Astrocyte (in vitro differentiated cells and primary cell): ENCODE results near the gene SCGB1C2. TPM values are rescaled to one million over a fixed set of nuclear protein-coding genes. Genes with fewer than 3 reads are reported as not detected.

ENCODE experiments used
- DNase-seq: peaks from one replicate; pipeline ENCODE4 v3.0.0-alpha.2; 2010; ENCODE audit warnings: low read depth
- FAIRE-seq: peaks from 2 replicates; lab custom pipeline; 2011; peaks lifted over from hg19 to GRCh38; lab: Jason Lieb, UNC
- H2AFZ ChIP-seq: 2 replicates; pipeline ENCODE4 v1.6.0; 2012; ENCODE audit warnings: low read depth, low read length, inconsistent platforms
- H3K27ac ChIP-seq: 2 replicates; pipeline ENCODE4 v1.5.1; 2011; ENCODE audit warnings: low read depth, low read length, inconsistent platforms
- H3K27me3 ChIP-seq: 2 replicates; pipeline ENCODE4 v1.6.0; 2011; ENCODE audit warnings: low read length, inconsistent platforms; ENCODE audit not compliant: insufficient read depth
- H3K36me3 ChIP-seq: 2 replicates; pipeline ENCODE4 v1.5.1; 2011; ENCODE audit warnings: low read length, inconsistent platforms; ENCODE audit not compliant: insufficient read depth
- H3K4me1 ChIP-seq: 2 replicates; pipeline ENCODE4 v1.5.1; 2011; ENCODE audit warnings: low read length, inconsistent platforms; ENCODE audit not compliant: insufficient read depth
- H3K4me2 ChIP-seq: 2 replicates; pipeline ENCODE4 v1.6.0; 2012; ENCODE audit warnings: low read length, inconsistent platforms
- H3K4me3 ChIP-seq: 2 replicates; pipeline ENCODE4 v1.5.1; 2011; ENCODE audit warnings: low read depth, mild to moderate bottlenecking, low read length, inconsistent platforms; ENCODE audit not compliant: insufficient read depth
- H3K79me2 ChIP-seq: 2 replicates; pipeline ENCODE4 v1.6.0; 2012; ENCODE audit warnings: mild to moderate bottlenecking, low read length, inconsistent platforms; ENCODE audit not compliant: insufficient read depth
- H3K9ac ChIP-seq: 2 replicates; pipeline ENCODE4 v1.6.0; 2012; ENCODE audit warnings: mild to moderate bottlenecking, low read length, inconsistent platforms
- H3K9me3 ChIP-seq: 2 replicates; pipeline ENCODE4 v1.5.1; 2012; ENCODE audit warnings: low read depth, mild to moderate bottlenecking, low read length, inconsistent platforms; ENCODE audit not compliant: insufficient read depth
- H4K20me1 ChIP-seq: 2 replicates; pipeline ENCODE4 v1.6.0; 2012; ENCODE audit warnings: low read length, inconsistent platforms; ENCODE audit not compliant: insufficient read depth
- H3K27ac Mint-ChIP-seq: one replicate; pipeline ENCODE4 v1.8.0; 2021; ENCODE audit warnings: mild to moderate bottlenecking, mixed read lengths; ENCODE audit not compliant: unreplicated experiment
- H3K27me3 Mint-ChIP-seq: one replicate; pipeline ENCODE4 v1.8.0; 2021; ENCODE audit warnings: low read depth, mixed read lengths; ENCODE audit not compliant: unreplicated experiment
- H3K36me3 Mint-ChIP-seq: one replicate; pipeline ENCODE4 v1.8.0; 2021; ENCODE audit warnings: low read depth, mixed read lengths; ENCODE audit not compliant: unreplicated experiment
- H3K4me1 Mint-ChIP-seq: one replicate; pipeline ENCODE4 v1.8.0; 2021; ENCODE audit warnings: low read depth, mixed read lengths; ENCODE audit not compliant: unreplicated experiment
- H3K4me3 Mint-ChIP-seq: one replicate; pipeline ENCODE4 v1.8.0; 2021; ENCODE audit warnings: mild to moderate bottlenecking, moderate library complexity, mixed read lengths; ENCODE audit not compliant: unreplicated experiment
- H3K9me3 Mint-ChIP-seq: one replicate; pipeline ENCODE4 v1.8.0; 2021; ENCODE audit warnings: mild to moderate bottlenecking, mixed read lengths; ENCODE audit not compliant: unreplicated experiment
- CTCF ChIP-seq: IDR thresholded peaks from 2 replicates; pipeline ENCODE4 v1.5.1; 2011; ENCODE audit warnings: low read depth, mild to moderate bottlenecking, inconsistent platforms, low read length, moderate library complexity; ENCODE audit not compliant: insufficient read depth
- EZH2 ChIP-seq: IDR thresholded peaks from 2 replicates; pipeline ENCODE4 v1.6.1; 2012; ENCODE audit warnings: mild to moderate bottlenecking, low read length, inconsistent platforms; ENCODE audit not compliant: insufficient read depth
- total RNA-seq: library from RNA; stranded (reverse); gene quantifications from 2 replicates; pipeline ENCODE4 v1.2.1, GENCODE V29; 2021

SCGB1C2 gene
- total RNA-seq, 1 donor from 2014 or later, result not detected

GRCh38 chr17:162689-163088 is 25.3 kb downstream of the SCGB1C2 start:
- Mint-ChIP-seq H3K4me1 (no peaks in the 10 kb centered on the region), H3K9me3 (no peaks in the 10 kb centered on the region)

DNA sequence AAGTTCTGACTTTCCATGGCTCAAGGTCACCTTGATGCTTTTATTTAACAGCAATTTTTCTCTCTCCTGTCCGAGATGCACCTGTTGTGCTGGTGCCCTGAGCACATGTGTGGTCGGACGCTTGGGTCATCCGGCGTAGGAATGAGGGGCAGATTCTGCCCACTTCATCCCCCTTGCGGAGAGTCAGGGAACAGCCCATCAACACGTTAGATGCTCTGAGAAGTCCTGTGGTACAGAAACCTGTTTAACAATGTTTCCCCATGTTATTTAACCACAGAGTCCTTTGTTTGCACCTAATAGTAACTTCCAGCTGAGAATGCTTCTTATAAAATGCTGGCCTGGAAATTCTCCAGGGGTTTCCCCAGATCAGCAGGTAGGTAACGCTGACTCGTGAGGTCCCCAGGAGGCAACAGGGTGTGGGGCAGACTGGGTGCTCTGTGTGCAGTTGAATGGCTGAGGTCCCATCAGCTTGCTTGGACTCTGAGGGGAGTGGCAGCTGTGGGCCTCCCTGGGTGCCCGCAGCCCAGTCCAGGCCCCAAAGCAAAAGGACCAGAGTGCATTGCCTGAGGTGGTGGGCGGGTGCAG is 26.2 kb downstream of the SCGB1C2 start:
- Mint-ChIP-seq H3K27me3 (peaks cover 21% of the 10 kb centered on the region), H3K4me1 (no peaks in the 10 kb centered on the region), H3K27ac (no peak overlapping the region), H3K4me3 (no peak overlapping the region), H3K9me3 (no peaks in the 10 kb centered on the region), H3K36me3 (no peaks in the 10 kb centered on the region)
- H3K36me3 ChIP-seq, result no peaks in the 10 kb centered on the region
- no peak overlapping the region for H2AFZ ChIP-seq
- no peak overlapping the region for H3K9ac ChIP-seq
- no peak overlapping the region for H3K27ac ChIP-seq
- FAIRE-seq, result no peak
- H3K9me3 ChIP-seq, result no peaks in the 10 kb centered on the region
- H3K4me3 ChIP-seq, result no peak overlapping the region
- no peak for TF ChIP-seq EZH2
- peak; percentile 8 for TF ChIP-seq CTCF
- H3K79me2 ChIP-seq, result no peaks in the 10 kb centered on the region
- no peak for DNase-seq
- H4K20me1 ChIP-seq, result no peaks in the 10 kb centered on the region
- no peak overlapping the region for H3K4me2 ChIP-seq
- H3K27me3 ChIP-seq, result peaks cover 2% of the 10 kb centered on the region
- no peaks in the 10 kb centered on the region for H3K4me1 ChIP-seq

More at GRCh38 chr17:162689-163088, 25.3 kb downstream of the SCGB1C2 start:
- Histone ChIP-seq H3K9me3 (no peaks in the 10 kb centered on the region), H4K20me1 (no peaks in the 10 kb centered on the region), H3K4me3 (no peak overlapping the region), H3K4me2 (no peak overlapping the region), H3K4me1 (no peaks in the 10 kb centered on the region), H3K27ac (no peak overlapping the region), H2AFZ (no peak overlapping the region), H3K27me3 (peaks cover 2% of the 10 kb centered on the region), H3K79me2 (no peaks in the 10 kb centered on the region), H3K9ac (no peak overlapping the region), H3K36me3 (no peaks in the 10 kb centered on the region)
- Mint-ChIP-seq H3K36me3 (no peaks in the 10 kb centered on the region), H3K27ac (no peak overlapping the region), H3K27me3 (peaks cover 29% of the 10 kb centered on the region), H3K4me3 (no peak overlapping the region)
- TF ChIP-seq CTCF (no peak), EZH2 (no peak)
- FAIRE-seq, result no peak
- DNase-seq, result no peak
